Tibial artery (tissue), 4 donors: ENCODE measurements around the gene SRPK2.

Experiments
- DNase-seq, 2 donors: peaks; one replicate each; pipeline ENCODE4 v3.0.0-alpha.2; 2019
- H3K27ac ChIP-seq, 2 donors: fragments of 200-600 bp; sonication (generic) in 1 of 2; 1 replicate in 1 of 2; 2 replicates in 1 of 2; pipeline ENCODE4 v1.5.1; 2018 to 2019; ENCODE audit warnings: mild to moderate bottlenecking in 1 of 2
- H3K27me3 ChIP-seq, 2 donors: fragments of 200-600 bp; sonication (generic) in 1 of 2; one replicate each; pipeline versions ENCODE4 v1.5.1 to v1.6.0; 2016 to 2019
- H3K36me3 ChIP-seq, 3 donors: fragments of 200-600 bp; sonication (generic) in 2 of 3; one replicate each; pipeline ENCODE4 v1.5.1; 2016 to 2019; ENCODE audit warnings: mild to moderate bottlenecking in 2 of 3
- H3K4me1 ChIP-seq, 4 donors: fragments of 200-600 bp; sonication (generic) in 2 of 4; 1 replicate in 3 of 4; 2 replicates in 1 of 4; pipeline ENCODE4 v1.5.1; 2016 to 2019
- H3K4me3 ChIP-seq, 2 donors: fragments of 200-600 bp; sonication (generic) in 1 of 2; 1 replicate in 1 of 2; 2 replicates in 1 of 2; pipeline ENCODE4 v1.5.1; 2018 to 2019; ENCODE audit warnings: mild to moderate bottlenecking in 2 of 2
- H3K9me3 ChIP-seq, 3 donors: fragments of 200-600 bp; sonication (generic) in 1 of 3; one replicate each; pipeline ENCODE4 v1.5.1; 2016 to 2019
- intact Hi-C: fragments of 100-400 bp; cut with DNase I; formaldehyde crosslinking; loops from one replicate; pipeline ENCODE4 v1.15.0; 2023; ENCODE audit warnings: low total_unique reads
- TF ChIP-seq, protein P1 (sequence below), 2 experiments: fragments of 200-600 bp in 1 of 2; fragments of 450-650 bp in 1 of 2; IDR thresholded peaks; one replicate each; pipeline ENCODE4 v1.5.1; 2017 to 2019; ENCODE audit warnings: antibody characterized with exemption in 2 of 2, mild to moderate bottlenecking in 1 of 2, moderate library complexity in 1 of 2

SRPK2 gene

DNA sequence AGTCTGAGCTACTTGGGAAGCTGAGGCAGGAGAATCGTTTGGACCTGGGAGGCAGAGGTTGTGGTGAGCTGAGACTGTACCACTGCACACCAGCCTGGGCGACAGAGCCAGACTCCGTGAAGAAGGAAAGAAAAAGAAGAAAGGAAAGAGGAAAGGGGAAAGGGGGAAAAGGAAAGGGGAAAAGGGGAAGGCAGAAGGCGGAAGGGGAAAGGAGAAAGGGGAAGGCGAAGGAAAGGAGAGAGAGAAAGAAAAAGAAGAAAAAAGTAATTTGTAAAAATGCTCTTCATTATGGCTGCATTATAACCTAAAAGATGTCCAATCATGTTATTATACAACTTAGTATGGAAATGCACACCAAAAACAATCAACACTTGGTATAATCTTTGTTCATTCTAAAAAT is 110.2 kb downstream of the SRPK2 start:
- H3K36me3 ChIP-seq: no peaks in the 10 kb centered on the region
- DNase-seq: no peak
- intact Hi-C loops: no loop called here
- H3K9me3 ChIP-seq: no peaks in the 10 kb centered on the region
- H3K27me3 ChIP-seq: no peaks in the 10 kb centered on the region
- no peak overlapping the region for H3K4me3 ChIP-seq
- TF ChIP-seq, protein P1, sequence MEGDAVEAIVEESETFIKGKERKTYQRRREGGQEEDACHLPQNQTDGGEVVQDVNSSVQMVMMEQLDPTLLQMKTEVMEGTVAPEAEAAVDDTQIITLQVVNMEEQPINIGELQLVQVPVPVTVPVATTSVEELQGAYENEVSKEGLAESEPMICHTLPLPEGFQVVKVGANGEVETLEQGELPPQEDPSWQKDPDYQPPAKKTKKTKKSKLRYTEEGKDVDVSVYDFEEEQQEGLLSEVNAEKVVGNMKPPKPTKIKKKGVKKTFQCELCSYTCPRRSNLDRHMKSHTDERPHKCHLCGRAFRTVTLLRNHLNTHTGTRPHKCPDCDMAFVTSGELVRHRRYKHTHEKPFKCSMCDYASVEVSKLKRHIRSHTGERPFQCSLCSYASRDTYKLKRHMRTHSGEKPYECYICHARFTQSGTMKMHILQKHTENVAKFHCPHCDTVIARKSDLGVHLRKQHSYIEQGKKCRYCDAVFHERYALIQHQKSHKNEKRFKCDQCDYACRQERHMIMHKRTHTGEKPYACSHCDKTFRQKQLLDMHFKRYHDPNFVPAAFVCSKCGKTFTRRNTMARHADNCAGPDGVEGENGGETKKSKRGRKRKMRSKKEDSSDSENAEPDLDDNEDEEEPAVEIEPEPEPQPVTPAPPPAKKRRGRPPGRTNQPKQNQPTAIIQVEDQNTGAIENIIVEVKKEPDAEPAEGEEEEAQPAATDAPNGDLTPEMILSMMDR (IDR thresholded peaks at IDR 0.05): no peak
- no peak overlapping the region for H3K27ac ChIP-seq
- H3K4me1 ChIP-seq: peaks cover 0 to 8% (median 1%) of the 10 kb centered on the region in 4 donors

DNA sequence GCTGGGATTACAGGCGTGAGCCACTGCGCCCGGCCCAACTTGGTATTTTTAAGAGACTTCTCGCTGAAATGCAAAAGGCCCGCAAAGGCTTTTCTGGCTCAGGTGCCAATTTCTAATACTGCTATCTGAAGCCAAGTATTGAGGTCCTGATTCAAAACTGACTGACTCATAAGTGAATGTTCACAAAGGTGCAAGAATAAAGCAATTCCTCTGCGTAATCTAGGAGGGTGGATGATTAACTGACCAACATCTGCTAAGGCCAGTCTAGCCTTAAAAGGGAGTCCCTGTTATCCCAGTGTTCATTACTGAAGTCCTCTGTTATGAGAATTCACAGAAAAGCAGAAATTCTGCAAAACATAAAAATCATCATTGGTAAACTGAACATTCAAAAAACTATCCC is 111.4 kb downstream of the SRPK2 start:
- Histone ChIP-seq H3K4me1 (peaks cover 0 to 8% (median 1%) of the 10 kb centered on the region in 4 donors), H3K27me3 (no peaks in the 10 kb centered on the region), H3K9me3 (no peaks in the 10 kb centered on the region), H3K36me3 (no peaks in the 10 kb centered on the region), H3K27ac (no peak overlapping the region), H3K4me3 (no peak overlapping the region)
- TF ChIP-seq, protein P1 (IDR thresholded peaks at IDR 0.05): no peak
- intact Hi-C loops: no loop called here
- no peak for DNase-seq

DNA sequence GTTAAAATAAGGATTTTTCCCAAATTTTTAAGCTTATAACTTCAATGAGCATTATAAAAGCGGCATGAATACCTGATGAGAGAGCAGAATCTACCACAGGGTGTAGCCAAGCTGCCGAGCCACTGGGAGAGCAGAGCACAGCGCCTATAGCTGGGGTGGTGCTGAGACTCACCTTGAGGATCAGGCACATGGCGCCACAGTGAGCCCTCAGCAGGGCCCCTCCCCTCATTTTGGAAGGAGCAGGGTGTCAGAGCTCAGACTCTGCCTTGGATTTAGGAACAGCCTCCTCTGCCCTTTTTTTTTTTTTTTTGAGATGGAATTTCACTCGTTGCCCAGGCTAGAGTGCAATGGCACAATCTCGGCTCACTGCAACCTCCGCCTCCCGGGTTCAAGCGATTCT is 118.6 kb downstream of the SRPK2 start:
- Histone ChIP-seq H3K27ac (peak overlapping the region; percentile 67 to 85), H3K9me3 (no peaks in the 10 kb centered on the region), H3K27me3 (no peaks in the 10 kb centered on the region), H3K36me3 (no peaks in the 10 kb centered on the region), H3K4me1 (peaks cover 0 to 37% (median 14%) of the 10 kb centered on the region in 4 donors), H3K4me3 (no peak overlapping the region)
- intact Hi-C loops: no loop called here
- TF ChIP-seq, protein P1 (IDR thresholded peaks at IDR 0.05): no peak
- no peak for DNase-seq

DNA sequence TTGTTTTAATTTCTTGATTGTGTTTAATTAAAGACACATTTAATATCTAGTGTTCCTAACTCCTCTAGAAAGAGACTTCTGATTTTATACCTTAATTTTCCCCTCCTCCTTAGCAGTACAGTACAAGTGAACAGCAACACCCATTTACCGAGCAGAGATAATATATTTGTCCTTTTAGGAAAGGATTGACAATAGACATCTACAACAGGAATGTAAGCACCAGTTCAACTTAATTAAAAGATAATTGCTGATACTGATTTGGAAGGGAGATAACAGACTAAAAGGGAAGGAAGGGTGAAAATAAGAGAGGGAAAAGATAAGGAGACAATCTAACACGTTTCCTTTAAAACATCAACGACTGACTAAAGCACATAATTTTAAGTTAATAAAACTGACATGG is 119.3 kb downstream of the SRPK2 start:
- H3K4me1 ChIP-seq: peaks cover 0 to 37% (median 14%) of the 10 kb centered on the region in 4 donors
- H3K36me3 ChIP-seq: no peaks in the 10 kb centered on the region
- no peaks in the 10 kb centered on the region for H3K9me3 ChIP-seq
- peak overlapping the region; percentile 67 to 85 for H3K27ac ChIP-seq
- no peak for DNase-seq
- TF ChIP-seq, protein P1 (IDR thresholded peaks at IDR 0.05): no peak
- intact Hi-C loops: no loop called here
- peak overlapping the region; percentile 44 to 47 for H3K4me3 ChIP-seq
- H3K27me3 ChIP-seq: no peaks in the 10 kb centered on the region

DNA sequence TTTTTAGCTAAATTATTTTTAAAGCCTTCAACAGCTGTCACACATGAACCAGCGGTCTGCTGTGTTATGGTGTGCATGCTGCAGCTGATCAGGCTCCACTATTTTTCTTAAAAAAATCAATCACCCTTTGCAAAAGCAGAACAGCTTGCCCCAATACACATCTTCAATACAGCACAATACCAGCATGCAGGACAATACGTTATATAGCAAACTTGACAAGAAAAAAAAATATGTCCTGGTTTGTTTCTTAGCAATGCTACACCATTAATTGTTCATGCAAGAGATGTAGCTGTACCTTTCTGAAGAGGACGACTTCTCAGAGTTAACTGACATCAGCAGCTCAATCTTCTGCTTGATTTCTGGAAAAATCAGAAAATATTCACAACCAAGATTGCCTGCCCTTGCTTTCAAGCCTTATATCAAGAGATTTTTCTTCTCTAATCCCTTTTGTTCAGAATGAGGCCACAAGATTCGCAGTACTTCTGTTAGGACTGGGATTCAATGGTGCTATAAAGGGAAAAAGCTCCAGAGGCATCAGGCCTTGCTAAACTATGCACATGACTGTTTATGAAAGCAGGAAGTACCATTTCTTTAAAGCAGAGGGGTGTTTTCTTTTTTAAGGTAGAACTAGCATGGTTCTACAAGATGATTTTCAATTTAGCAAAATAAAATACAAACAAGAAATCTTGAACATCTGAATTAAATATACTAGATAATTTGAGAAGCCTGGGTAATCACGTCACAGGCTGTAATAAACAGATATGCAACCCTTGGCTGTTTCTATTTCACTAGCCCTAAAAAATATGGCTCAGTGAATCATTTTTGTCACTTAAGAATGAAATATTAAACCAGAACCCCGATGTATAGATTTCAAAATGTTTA is 120.0 kb downstream of the SRPK2 start:
- TF ChIP-seq, protein P1 (IDR thresholded peaks at IDR 0.05): no peak
- H3K4me3 ChIP-seq: peak overlapping the region; percentile 44 to 47
- peak overlapping the region; percentile 67 to 85 for H3K27ac ChIP-seq
- intact Hi-C loops: no loop called here
- H3K9me3 ChIP-seq: no peaks in the 10 kb centered on the region
- no peaks in the 10 kb centered on the region for H3K27me3 ChIP-seq
- no peaks in the 10 kb centered on the region for H3K36me3 ChIP-seq
- peaks cover 0 to 37% (median 14%) of the 10 kb centered on the region in 4 donors for H3K4me1 ChIP-seq
- no peak for DNase-seq
